Neutrophil (primary cell): ENCODE measurements around the gene USP20.

Source experiments
- H3K27ac ChIP-seq: fragments of 200-600 bp; sonication (generic); 2 replicates; pipeline ENCODE4 v1.5.1; 2016; ENCODE audit warnings: mild to moderate bottlenecking, moderate library complexity
- H3K27me3 ChIP-seq: fragments of 200-600 bp; sonication (generic); 2 replicates; pipeline ENCODE4 v1.6.0; 2016; ENCODE audit warnings: mild to moderate bottlenecking
- H3K36me3 ChIP-seq: fragments of 200-600 bp; sonication (generic); 2 replicates; pipeline ENCODE4 v1.5.1; 2017
- H3K4me1 ChIP-seq, 2 experiments: fragments of 200-600 bp in 1 of 2; sonication (generic) in 1 of 2; 1 replicate in 1 of 2; 2 replicates in 1 of 2; pipeline versions ENCODE4 v1.5.1 to v1.6.1; 2013 to 2016; ENCODE audit warnings: low read depth in 1 of 2, low read length in 1 of 2, mild to moderate bottlenecking in 1 of 2, moderate library complexity in 1 of 2; ENCODE audit not compliant: control insufficient read depth in 1 of 2, insufficient read depth in 1 of 2
- H3K4me3 ChIP-seq, 2 experiments: fragments of 200-600 bp in 1 of 2; sonication (generic) in 1 of 2; 1 replicate in 1 of 2; 2 replicates in 1 of 2; pipeline ENCODE4 v1.5.1; 2013 to 2016; ENCODE audit warnings: low read depth in 1 of 2, low read length in 1 of 2, mild to moderate bottlenecking in 1 of 2, moderate library complexity in 1 of 2
- H3K9me3 ChIP-seq: fragments of 200-600 bp; sonication (generic); 2 replicates; pipeline ENCODE4 v1.5.1; 2016
- CTCF ChIP-seq: fragments of 200-600 bp; sonication (generic); IDR thresholded peaks from 2 replicates; pipeline ENCODE4 v1.5.1; 2016; ENCODE audit warnings: antibody characterized with exemption

The USP20 gene

GRCh38 chr9:129910628-129911567 lies 75.6 kb downstream of the USP20 start:
- Histone ChIP-seq H3K27ac (no peak overlapping the region), H3K4me1 (peaks cover 0 to 2% of the 10 kb centered on the region in 2 experiments), H3K4me3 (no peak overlapping the region), H3K9me3 (no peaks in the 10 kb centered on the region), H3K27me3 (no peaks in the 10 kb centered on the region), H3K36me3 (peaks cover 53% of the 10 kb centered on the region)
- no peak for TF ChIP-seq CTCF

GRCh38 chr9:129914051-129914450 lies 78.8 kb downstream of the USP20 start:
- no peak for TF ChIP-seq CTCF
- Histone ChIP-seq H3K9me3 (no peaks in the 10 kb centered on the region), H3K27me3 (no peaks in the 10 kb centered on the region), H3K27ac (no peak overlapping the region), H3K36me3 (peaks cover 28% of the 10 kb centered on the region), H3K4me3 (no peak overlapping the region), H3K4me1 (peaks cover 0 to 2% of the 10 kb centered on the region in 2 experiments)

GRCh38 chr9:129916707-129917106 lies 81.4 kb downstream of the USP20 start:
- Histone ChIP-seq H3K4me3 (no peak overlapping the region), H3K4me1 (peaks cover 6 to 10% of the 10 kb centered on the region in 2 experiments), H3K9me3 (no peaks in the 10 kb centered on the region), H3K36me3 (peaks cover 17% of the 10 kb centered on the region), H3K27me3 (no peaks in the 10 kb centered on the region), H3K27ac (no peak overlapping the region)
- no peak for TF ChIP-seq CTCF

- H3K27me3 ChIP-seq = no peaks in the 10 kb centered on the region
- no peak overlapping the region for H3K27ac ChIP-seq
- H3K4me1 ChIP-seq = peaks cover 6 to 10% of the 10 kb centered on the region in 2 experiments
- no peak for TF ChIP-seq CTCF
- H3K36me3 ChIP-seq = peaks cover 30% of the 10 kb centered on the region
- no peaks in the 10 kb centered on the region for H3K9me3 ChIP-seq
- H3K4me3 ChIP-seq = no peak overlapping the region
Measured at GRCh38 chr9:129918296-129918950, 83.2 kb downstream of the USP20 start.

- Histone ChIP-seq H3K27ac (peak overlapping the region; percentile 74), H3K4me3 (no peak overlapping the region), H3K36me3 (peaks cover 38% of the 10 kb centered on the region), H3K9me3 (no peaks in the 10 kb centered on the region), H3K27me3 (no peaks in the 10 kb centered on the region), H3K4me1 (peaks cover 6 to 10% of the 10 kb centered on the region in 2 experiments)
- no peak for TF ChIP-seq CTCF
Measured at GRCh38 chr9:129919277-129919676, 84.0 kb downstream of the USP20 start.
